AG08396 (cell line): ENCODE results near the gene AK3.
"Not testable (repeated sequence)": the region's sequence is repeated elsewhere in the genome, so short reads cannot be mapped to it uniquely, and the experiment has no call there.

Source experiments
- DNase-seq: peaks from one replicate; pipeline ENCODE4 v3.0.0; 2012; ENCODE audit warnings: low spot score, mixed read lengths

The AK3 gene

DNA sequence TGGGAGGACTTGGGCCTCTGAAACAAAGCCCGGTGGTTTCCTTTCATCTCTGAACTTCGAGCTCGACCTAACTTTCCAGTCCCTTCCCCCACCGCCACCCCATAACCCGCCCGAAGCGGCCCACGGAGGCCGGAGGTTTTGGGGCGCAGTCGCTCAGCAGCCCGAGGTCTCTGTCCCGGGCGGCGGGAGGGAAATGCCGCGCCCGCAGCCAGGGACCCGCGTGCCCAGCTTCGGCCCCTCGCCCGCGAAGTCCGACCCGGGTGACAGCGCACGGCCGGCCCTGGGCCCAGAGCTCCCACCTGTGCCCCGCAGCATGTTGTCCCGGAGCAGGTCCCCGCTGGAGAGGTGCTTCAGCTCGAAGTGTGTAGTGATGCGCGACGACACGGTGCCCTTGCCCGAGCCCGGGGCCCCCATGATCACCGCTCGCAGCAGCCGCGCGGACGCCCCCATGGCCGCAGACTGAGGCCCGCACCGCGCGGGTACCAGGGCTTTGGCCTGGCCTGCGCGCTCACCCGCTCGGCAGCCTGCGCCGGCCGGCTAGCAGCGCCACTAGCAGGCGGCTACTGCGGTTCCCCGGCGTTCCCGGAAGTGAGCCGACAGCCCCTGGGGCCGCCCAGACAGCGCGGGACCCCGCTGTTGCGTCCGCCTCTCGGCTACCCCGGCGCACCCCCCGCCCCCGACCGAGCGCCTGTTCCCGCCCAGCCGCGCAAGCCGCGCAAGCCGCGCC lies at the start of gene AK3:
Gene AK3 (minus strand): TSS at position 565 of the 727 bp plus-strand sequence. CDS start 115 bp downstream, at position 450.
- DNase-seq: peak; percentile 97

DNA sequence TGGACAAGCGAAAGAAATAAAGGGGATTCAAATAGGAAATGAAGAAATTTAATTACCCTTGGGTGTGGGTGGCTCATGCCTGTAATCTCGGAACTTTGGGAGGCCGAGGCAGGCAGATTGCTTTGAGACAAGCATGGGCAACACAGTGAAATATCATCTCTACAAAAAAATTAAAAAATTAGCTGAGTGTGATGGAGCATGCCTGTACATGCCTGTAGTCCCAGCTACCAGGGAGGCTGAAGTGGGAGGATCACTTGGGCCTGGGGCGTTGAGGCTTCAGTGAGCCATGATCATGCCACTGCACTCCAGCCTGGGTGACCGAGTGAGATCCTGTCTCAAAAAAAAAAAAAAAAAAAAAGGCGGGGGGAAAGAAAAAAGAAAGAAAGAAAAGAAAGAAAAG lies 47.7 kb upstream of the AK3 start:
- no peak for DNase-seq

DNA sequence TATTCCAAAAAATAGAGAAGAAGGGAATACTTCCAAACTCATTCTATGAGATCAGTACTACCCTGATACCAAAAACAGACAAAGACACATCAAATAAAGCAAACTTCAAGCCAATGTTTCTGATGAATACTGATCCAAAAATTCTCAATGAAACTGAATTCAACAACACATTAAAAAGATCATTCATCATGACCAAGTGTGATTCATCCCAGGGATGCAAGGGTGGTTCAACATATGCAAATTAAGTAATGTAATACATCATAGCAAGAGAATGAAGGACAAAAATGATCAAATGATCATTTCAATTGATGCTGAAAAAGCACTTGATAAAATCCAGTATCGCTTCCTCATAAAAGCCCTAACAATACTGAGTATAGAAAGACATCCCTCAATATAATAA lies 46.9 kb upstream of the AK3 start:
- no peak for DNase-seq

DNA sequence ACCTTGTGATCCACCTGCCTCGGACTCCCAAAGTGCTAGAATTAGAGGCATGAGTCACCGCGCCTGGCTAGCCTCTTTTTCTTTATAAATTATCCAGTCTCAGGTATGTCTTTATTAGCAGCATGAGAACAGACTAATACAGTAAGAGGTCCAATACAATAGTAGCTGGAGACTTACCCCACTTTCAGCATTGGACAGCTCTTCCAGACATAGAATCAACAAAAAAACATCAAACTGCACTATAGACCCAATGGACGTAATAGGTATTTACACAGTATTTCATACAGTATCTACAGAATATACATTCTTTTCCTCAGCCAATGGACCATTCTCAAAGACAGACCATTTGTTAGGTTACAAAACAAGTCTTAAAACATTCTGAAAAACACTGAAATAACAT lies 45.6 kb upstream of the AK3 start:
- no peak for DNase-seq

DNA sequence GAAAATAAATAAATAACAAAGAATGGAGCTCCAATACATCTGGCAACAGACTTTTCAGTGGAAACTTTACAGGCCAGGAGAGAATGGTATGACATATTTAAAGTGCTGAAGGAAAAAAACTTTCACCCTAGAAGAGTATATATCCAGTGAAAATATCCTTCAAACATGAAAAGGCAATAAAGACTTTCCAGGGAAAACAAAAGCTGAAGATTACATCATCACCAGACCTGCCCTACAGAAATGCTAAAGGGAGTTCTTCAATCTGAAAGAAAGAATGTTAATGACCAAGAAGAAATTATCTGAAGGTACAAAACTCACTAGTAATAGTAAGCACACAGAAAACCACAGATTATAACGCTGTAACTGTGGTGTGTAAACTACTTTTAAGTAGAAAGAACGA lies 43.4 kb upstream of the AK3 start:
- no peak for DNase-seq

DNA sequence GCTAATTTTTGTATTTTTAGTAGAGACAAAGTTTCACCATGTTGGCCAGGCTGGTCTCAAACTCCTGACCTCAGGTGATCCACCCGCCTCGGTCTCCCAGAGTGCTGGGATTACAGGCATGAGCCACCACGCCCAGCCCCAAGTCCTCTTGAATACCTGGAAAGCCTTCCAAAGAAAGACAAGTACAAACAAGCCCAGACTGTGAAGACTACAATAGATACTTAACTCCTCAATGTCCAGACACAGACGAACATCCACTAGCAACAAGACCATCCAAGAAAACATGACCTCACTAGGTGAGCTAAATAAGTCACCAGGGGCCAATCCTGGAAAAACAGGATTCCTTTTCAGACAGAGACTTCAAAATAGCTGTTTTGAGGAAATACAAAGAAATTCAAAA lies 42.2 kb upstream of the AK3 start:
- DNase-seq: not testable (repeated sequence)

GRCh38 chr9:4781408-4781807 lies 40.4 kb upstream of the AK3 start:
- no peak for DNase-seq

GRCh38 chr9:4780651-4781050 lies 39.6 kb upstream of the AK3 start:
- no peak for DNase-seq

DNA sequence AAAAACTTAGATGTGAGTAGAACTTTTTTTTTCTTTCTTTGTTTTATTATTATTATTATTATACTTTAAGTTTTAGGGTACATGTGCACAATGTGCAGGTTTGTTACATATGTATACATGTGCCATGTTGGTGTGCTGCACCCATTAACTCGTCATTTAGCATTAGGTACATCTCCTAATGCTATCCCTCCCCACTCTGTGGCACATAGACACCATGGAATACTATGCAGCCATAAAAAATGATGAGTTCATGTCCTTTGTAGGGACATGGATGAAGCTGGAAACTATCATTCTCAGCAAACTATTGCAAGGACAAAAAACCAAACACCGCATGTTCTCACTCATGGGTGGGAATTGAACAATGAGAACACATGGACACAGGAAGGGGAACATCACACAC lies 34.0 kb upstream of the AK3 start:
- not testable (repeated sequence) for DNase-seq

GRCh38 chr9:4774209-4774608 lies 33.2 kb upstream of the AK3 start:
- DNase-seq: no peak

DNA sequence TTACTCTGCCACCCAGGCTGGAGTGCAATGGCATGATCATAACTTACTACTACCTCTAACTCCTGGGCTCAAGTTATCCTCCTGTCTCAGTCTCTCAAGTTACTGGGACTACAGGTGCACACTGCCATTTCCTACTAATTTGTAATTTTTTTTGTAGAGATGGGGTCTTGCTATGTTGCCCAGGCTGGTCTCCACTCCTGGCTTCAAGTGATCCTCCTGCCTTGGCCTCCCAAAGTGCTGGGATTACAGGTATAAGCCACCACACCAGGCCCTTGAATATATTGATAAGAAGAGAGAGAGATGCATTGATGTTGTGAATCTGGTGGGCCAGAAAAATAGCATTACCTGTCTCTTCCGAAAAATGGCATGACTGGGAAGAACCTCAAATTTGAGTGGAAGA lies 30.8 kb upstream of the AK3 start:
- DNase-seq: no peak

GRCh38 chr9:4769321-4770080 lies 28.5 kb upstream of the AK3 start:
- peak; percentile 31 for DNase-seq

- no peak for DNase-seq
Observed at GRCh38 chr9:4768681-4769080, 27.7 kb upstream of the AK3 start.

- no peak for DNase-seq
Observed at GRCh38 chr9:4764033-4764432, 23.0 kb upstream of the AK3 start.

- no peak for DNase-seq
Observed at GRCh38 chr9:4762886-4763541, 22.0 kb upstream of the AK3 start.

GRCh38 chr9:4762108-4762885 lies 21.3 kb upstream of the AK3 start:
- peak; percentile 39 for DNase-seq

GRCh38 chr9:4760122-4760521 lies 19.1 kb upstream of the AK3 start:
- no peak for DNase-seq

- DNase-seq: no peak
Observed at GRCh38 chr9:4756420-4756819, 15.4 kb upstream of the AK3 start.

DNA sequence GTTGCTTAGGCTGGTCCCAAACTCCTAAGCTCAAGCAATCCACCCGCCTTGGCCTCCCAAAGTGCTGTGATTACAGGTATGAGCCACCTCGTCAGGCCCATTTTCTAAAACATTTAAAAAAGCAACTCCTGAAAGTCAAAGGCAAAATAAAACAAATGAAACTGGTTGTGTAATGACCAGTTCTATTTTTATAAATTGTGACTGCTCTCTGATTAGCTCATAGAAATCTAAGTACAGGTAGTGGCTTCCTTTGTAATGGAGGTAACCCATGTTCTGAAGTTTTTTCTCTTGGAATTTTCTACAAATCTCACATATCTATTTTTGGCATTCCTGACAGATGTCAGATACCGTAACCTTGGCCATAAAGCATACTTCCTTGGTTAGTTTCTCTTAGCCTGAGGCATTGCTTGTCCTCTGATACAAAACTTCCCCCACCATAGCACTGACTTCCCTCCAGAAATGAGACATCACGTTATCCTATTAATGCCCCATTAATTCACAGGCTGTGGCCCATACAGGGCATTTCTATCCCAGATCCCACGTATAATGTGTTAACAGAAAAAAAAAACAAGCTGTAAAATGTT lies 14.1 kb upstream of the AK3 start:
- DNase-seq: no peak

DNA sequence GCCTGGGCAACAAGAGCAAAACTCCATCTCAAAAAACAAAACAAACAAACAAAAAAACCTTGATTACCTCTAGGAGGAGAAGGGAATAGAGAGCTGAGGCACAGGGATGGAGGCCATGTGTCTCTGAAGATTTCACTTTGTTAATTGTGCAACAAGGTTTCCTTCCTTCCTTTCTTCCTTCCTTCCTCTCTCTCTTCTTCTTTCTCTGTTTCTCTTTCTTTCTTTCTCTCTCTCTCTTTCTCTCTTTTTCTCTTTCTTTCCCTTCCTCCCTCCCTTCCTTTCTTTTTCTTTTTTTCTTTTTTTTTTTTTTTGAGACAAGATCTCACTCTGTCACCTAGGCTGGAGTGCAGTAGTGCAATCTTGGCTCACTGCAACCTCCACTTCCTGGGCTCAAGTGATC lies 13.5 kb upstream of the AK3 start:
- DNase-seq: not testable (repeated sequence)

DNA sequence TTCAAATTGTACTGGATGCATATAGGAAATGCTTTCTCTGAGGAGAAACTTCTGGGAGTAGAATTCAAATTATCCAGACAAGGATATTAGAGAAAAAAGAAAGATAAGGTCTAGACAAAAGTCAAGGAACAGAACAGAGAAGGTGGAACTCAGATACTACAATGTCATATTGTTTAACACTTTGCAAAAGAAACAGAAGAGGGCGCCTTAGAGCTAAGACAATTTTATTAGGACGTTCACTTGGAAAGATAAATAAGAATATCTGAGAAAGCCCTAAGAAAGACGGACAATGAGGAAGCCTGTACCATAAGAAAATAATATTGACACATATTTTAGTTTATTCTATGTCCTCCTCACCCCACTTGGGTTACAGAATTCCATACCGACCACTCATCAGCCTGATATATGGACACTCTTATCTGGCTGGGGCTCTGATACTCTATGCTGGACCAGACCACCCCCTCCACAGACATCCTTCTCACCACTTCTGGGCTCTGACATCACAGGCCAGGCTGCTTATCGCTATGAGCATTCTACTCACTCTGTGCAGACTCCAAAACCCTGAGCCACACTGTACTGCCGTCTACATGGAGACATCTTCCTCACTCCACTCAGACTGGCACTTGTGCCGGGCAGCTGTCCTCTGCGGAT lies 9.1 kb upstream of the AK3 start:
- DNase-seq: no peak
